IMR-90 (cell line): ENCODE results near the gene KDM1A.

Experiments used
- CEBPB ChIP-seq: IDR thresholded peaks from 2 replicates; pipeline ENCODE4 v1.6.1; 2012; ENCODE audit warnings: low read depth, low read length, improper control_type of control experiment
- CTCF ChIP-seq: conservative IDR thresholded peaks from 2 replicates; pipeline ENCODE4 v1.5.1; 2012; ENCODE audit warnings: mild to moderate bottlenecking, low read depth, low read length, improper control_type of control experiment
- ELK1 ChIP-seq: fragments of 150-350 bp; IDR thresholded peaks from 2 replicates; pipeline ENCODE4 v1.6.1; 2016; ENCODE audit warnings: low read depth, mild to moderate bottlenecking, low read length, moderate library complexity, borderline replicate concordance
- FOS ChIP-seq: fragments of 150-350 bp; IDR thresholded peaks from 2 replicates; pipeline ENCODE4 v1.6.1; 2016; ENCODE audit warnings: low read depth, low read length
- MAFK ChIP-seq: IDR thresholded peaks from 2 replicates; pipeline ENCODE4 v1.6.1; 2012; ENCODE audit warnings: low read depth, low read length, improper control_type of control experiment
- MAZ ChIP-seq: IDR thresholded peaks from 2 replicates; pipeline ENCODE4 v1.6.1; 2012; ENCODE audit warnings: low read depth, mild to moderate bottlenecking, low read length, improper control_type of control experiment, moderate library complexity, borderline replicate concordance
- MXI1 ChIP-seq: IDR thresholded peaks from 2 replicates; pipeline ENCODE4 v1.6.1; 2012; ENCODE audit warnings: low read depth, mild to moderate bottlenecking, low read length, moderate library complexity, borderline replicate concordance
- NFE2L2 ChIP-seq: fragments of 150-350 bp; IDR thresholded peaks from 2 replicates; pipeline ENCODE4 v1.6.1; 2016; ENCODE audit warnings: low read depth, mild to moderate bottlenecking, low read length
- POLR2A ChIP-seq: IDR thresholded peaks from 2 replicates; pipeline ENCODE4 v1.6.1; 2012; ENCODE audit warnings: mild to moderate bottlenecking, low read depth, low read length
- RAD21 ChIP-seq: IDR thresholded peaks from 2 replicates; pipeline ENCODE4 v1.6.1; 2012; ENCODE audit warnings: low read length, improper control_type of control experiment
- RCOR1 ChIP-seq: IDR thresholded peaks from 2 replicates; pipeline ENCODE4 v1.6.1; 2012; ENCODE audit warnings: mild to moderate bottlenecking, low read length, improper control_type of control experiment; ENCODE audit not compliant: insufficient replicate concordance
- RFX5 ChIP-seq: IDR thresholded peaks from 2 replicates; pipeline ENCODE4 v1.8.0; 2012; ENCODE audit warnings: low read depth, mild to moderate bottlenecking, low read length, moderate library complexity
- SMC3 ChIP-seq: fragments of 150-350 bp; IDR thresholded peaks from 2 replicates; pipeline ENCODE4 v1.6.1; 2016; ENCODE audit warnings: low read depth, mild to moderate bottlenecking, antibody characterized with exemption, low read length, moderate library complexity
- USF2 ChIP-seq: fragments of 150-350 bp; IDR thresholded peaks from 2 replicates; pipeline ENCODE4 v1.6.1; 2017; ENCODE audit warnings: mild to moderate bottlenecking, antibody characterized with exemption, low read length, low read depth

GRCh38 chr1:23020706-23021405, 1.6 kb downstream of the KDM1A start:
- no peak for TF ChIP-seq CTCF
- no peak for TF ChIP-seq USF2
- TF ChIP-seq POLR2A: no peak
- no peak for TF ChIP-seq RCOR1
- TF ChIP-seq CEBPB: no peak
- TF ChIP-seq MAFK: no peak
- TF ChIP-seq MXI1: no peak
- TF ChIP-seq SMC3: no peak
- TF ChIP-seq ELK1: no peak
- TF ChIP-seq RFX5: no peak
- no peak for TF ChIP-seq FOS
- no peak for TF ChIP-seq MAZ
- TF ChIP-seq RAD21: no peak
- no peak for TF ChIP-seq NFE2L2
